Activated CD4-positive, alpha-beta T cell treated with anti-CD3 and anti-CD28 coated beads for 1 hour (primary cell): Measurements from ENCODE around the gene PHACTR3.

ENCODE experiments used
- DNase-seq: peaks from one replicate; pipeline ENCODE4 v3.0.0-alpha.2; 2020

Gene PHACTR3

DNA sequence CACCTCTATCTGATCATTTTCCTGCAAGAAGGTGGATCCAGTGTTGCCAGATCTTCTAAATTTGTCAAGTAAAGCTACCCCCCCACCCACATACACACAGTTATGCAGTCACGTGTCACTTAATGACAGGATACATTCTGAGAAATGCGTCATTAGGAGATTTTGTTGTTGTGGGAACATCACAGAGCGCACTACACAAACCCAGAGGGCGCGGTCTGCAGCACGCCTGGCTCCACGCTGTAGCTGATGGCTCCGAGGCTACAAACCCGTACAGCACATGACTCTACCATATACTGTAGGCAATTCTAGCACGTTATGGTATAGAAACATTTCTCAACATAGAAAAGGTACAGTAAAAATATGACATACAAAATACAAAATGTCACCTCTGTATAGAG, 202.2 kb downstream of the PHACTR3 start:
- DNase-seq, result no peak

DNA sequence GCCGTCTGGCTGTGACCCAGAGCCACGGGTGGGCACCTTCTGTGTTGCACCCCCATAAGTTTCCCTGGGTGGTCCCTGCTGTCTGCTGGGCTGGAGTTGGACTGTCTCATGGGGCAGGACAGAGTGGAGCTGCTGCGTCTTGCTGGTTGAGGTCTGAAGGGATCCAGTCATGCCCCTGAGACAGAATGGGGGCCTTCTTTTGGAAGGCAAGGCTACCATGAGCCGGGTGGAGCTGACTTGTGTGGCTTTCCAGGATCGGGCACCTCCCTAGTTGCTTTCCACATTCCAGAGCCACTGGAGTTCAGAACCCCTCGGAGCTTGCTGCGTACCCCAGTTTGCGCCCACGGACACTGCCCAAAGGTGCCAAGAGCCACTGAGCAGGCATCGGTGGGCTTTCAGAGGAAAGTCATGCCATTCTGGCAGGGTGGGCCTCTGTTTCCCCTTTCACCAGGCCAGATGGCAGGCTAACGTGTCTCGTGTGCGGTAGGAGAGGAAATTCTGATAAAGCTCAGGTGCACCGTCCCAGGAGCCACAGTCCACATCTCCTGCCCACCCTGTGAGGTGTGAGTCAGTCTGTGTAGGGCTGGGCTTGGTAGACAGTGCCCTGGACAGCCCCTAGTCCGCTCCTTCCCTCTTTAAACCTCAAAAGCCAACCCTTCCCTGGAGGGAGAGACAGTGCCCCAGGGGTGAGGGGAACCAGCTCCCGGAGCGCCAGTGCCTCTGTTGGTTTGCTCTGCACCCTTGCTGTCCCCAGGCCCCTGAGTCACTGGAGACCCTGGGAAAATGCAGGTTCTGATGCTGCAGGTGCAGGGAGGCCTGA, 203.8 kb downstream of the PHACTR3 start:
- DNase-seq, result no peak

DNA sequence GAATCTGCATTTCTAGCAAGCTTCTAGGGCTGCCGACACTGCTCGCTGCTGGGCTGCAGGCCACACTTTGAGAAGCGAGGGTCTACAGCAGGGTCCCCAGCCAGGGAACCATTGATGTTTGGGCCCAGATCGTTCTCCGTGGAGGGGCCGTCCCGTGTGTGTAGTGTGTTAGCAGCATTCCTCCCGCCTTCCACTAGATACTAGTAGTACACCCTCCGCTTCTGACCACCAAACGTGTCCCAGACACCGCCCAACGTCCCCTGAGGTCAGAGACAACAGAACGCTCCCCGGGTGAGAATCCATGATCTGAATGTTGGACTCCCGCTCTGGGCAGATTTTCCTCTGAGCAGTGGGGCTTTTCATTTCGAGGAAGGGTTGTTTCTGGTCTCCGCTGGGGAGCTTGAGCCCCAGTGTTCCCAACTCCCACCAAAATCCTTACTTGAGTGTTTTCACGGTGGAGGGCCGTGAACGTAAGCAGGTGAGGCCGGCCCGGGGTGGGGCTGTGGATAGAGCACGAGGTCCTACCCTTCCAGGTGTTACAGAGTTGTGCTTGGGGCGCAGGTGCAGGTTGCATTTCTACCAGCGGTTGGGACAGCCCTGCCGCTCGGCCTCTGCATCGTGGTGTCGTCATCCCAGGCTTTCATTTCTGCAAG, 204.5 kb downstream of the PHACTR3 start:
- DNase-seq, result no peak

GRCh38 chr20:59809630-59810448, 205.5 kb downstream of the PHACTR3 start:
- no peak for DNase-seq

- no peak for DNase-seq
These were observed 206.3 kb downstream of the PHACTR3 start for GRCh38 chr20:59810449-59811187.

DNA sequence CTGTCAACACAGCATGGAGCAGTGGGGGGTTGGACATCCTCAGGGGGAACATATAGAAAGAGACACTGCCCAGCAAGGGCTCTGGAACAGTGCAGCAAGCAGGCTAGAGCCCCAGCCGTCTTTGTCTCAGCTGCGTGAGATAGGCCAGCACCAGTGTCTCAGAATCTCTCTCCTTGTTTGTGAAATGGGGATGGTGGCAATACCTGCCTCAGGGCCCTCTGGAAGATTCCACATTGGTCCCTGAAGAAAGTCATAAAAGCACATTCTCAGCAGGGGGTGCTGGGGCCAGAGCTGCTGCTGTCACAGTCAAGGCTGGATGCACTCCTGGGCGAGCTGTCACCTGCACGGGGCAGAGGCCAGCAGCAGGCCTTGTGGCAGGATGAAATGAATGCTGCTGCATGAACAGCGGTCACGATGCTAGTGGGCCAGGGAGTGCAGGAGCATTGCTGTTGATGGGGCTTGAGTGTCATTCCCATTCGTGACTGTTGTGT, 207.4 kb downstream of the PHACTR3 start:
- no peak for DNase-seq

GRCh38 chr20:59812286-59813125, 208.2 kb downstream of the PHACTR3 start:
- no peak for DNase-seq

DNA sequence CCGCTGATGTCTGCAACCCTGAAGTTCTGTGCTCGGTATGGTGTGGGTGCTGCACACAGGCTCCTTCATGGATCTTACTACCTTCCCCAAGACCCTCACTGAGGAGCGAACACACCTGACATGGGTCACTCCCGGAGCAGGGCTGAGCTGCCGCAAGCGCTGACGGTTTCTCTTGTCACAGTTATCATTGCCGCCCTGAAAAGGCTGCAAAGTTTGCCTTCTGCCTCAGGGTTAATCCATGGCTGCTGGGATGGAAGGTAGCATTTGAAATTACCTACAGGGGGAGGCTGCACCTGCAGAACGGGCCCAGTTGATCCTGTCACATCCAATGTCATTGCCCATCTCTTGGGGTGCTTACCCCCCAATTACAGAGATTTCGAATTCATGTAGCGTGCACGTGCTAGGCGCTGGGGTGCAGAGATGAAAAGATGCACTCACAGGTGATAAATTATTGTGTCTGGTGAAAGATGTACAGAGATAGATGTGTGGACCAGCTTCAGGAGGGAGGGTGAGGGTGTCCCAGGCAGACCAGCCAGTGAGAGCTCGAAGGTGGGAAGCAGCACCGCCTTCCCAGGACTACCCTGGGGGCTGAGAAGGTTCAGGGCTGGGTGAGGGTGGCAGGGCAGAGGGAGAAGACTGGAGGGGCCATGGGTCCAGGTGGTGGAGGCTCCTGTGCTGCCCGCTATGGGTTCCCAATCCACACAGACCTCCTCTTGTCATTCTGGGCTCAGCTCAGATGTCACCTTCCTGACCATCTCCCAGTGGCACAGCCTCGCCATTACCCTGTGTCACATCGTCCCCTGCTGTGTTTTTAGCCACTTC, 209.0 kb downstream of the PHACTR3 start:
- peak; percentile 4 for DNase-seq

GRCh38 chr20:59813948-59814839, 209.9 kb downstream of the PHACTR3 start:
- DNase-seq, result no peak

DNA sequence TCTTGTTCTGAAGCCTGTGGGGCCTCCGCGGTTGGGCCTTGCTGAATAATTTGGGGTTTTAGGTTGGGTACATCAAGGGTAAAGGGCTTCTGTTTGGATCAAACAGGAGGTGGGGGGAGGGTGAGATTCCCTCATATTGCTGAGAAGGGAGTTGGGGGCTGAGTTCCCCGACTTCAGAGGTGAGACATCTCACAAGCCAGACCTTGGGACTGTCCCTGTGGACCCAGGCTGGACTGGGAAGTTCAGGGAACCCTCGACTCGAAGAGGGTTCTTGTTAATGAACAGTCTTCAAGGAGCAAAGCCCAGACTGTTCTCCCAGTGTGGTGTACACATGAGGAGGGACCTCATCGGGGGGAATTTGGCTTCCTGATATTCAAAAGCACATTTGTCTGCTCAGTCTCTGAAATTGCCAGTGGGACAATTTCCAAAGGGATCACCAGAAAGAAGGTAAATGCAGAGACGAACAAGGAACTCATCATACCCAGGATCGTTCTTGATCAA, 210.6 kb downstream of the PHACTR3 start:
- no peak for DNase-seq

- DNase-seq, result no peak
These were observed 211.9 kb downstream of the PHACTR3 start for GRCh38 chr20:59816146-59816738.

- no peak for DNase-seq
These were observed 213.1 kb downstream of the PHACTR3 start for GRCh38 chr20:59817406-59817805.

DNA sequence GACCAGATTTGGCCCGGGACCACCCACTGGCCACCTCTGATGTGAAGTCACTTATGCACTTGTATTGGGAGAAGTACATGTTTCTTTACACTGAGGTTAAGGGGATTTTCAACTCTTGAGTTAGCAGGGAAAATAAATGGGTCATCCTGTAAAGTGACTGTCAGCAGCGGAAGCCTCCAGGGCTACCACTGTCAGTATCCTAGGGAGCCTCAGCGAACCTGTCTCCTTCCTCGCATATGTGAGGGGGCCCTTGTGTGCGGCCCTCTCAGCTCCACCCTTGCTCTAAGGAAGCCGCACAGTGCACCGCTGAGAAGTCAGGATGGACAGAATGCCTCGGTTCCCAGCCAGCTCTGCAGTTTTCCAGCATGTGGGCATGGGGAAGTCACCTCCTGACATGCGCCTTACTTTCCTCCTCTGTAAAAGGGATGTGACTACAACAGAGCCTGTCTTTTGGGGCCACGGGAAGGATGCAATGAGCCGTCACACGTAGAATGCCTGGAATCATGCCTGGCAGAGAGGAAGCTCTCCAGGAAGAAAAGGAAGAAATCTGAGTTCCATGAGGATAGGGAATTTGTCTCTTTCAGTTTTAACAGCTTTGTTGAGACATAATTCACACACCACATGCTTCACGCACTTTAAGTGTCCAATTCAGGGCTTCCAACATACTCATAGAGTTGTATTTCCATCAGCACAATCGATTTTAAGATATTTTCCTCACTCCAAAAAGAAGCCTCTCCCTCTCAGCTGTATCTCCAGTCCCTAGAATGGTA, 213.7 kb downstream of the PHACTR3 start:
- no peak for DNase-seq

DNA sequence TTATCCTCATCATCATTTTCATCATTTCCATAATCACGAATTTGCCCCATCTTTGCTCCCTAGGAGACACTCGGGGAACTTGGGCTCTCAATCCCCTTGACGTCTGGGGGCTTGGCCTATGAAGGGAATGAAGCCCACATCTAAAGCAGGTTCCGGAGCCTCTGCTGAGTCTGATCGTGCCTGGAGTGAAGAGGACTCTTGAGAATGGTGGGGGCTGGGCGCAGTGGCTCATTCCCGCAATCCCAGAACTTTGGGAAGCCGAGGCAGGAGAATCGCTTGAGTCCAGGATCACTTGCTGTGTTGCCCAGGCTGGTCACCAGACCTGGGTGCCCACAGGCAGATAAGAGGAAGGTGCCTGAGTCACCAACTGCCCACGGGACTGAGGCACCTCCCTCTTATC, 214.6 kb downstream of the PHACTR3 start:
- DNase-seq, result no peak

DNA sequence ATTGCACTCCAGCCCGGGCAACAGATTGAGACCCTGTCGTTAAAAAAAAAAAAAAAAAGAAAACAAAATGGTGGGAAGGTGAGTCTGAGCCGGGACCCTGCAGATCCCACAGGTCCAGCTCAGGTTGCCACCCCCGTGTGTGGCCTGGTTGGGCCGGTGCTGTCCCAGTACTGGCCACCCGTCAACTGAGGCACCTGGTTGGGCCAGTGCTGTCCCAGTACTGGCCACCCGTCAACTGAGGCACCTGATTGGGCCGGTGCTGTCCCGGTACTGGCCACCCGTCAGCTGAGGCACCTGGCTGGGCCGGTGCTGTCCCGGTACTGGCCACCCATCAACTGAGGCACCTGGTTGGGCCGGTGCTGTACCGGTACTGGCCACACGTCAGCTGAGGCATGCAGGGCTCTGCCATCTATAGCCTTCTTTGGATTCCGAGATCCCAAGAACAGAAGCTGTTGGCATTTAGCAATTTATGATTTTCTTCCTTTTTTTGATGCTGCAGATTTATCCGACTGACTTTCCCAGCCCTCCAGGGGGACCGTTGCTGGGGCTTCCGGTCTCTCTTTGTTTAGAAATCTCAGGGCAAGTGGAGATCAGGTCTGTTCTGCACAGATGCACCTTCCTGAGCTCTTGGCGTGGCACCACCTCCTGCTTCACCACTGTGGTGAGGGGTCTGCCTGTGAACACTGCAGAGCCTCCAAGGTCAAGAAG, 215.3 kb downstream of the PHACTR3 start:
- no peak for DNase-seq

- DNase-seq, result no peak
These were observed 216.1 kb downstream of the PHACTR3 start for GRCh38 chr20:59820204-59821041.

GRCh38 chr20:59821201-59821600, 216.9 kb downstream of the PHACTR3 start:
- DNase-seq, result no peak
